Stimulated activated CD4-positive, alpha-beta T cell treated with anti-CD3 and anti-CD28 coated beads, TNF-alpha, amount 100 ng/mL, for 1 hour (primary cell): ENCODE results near the gene MCM8.
A peak's percentile ranks its signal among the peaks of the same experiment; 100 is the strongest.

Source experiments
- DNase-seq, 3 donors: peaks; one replicate each; pipeline ENCODE4 v3.0.0-alpha.2; 2020; ENCODE audit warnings: low read depth in 3 of 3, low spot score in 1 of 3

Gene MCM8

DNA sequence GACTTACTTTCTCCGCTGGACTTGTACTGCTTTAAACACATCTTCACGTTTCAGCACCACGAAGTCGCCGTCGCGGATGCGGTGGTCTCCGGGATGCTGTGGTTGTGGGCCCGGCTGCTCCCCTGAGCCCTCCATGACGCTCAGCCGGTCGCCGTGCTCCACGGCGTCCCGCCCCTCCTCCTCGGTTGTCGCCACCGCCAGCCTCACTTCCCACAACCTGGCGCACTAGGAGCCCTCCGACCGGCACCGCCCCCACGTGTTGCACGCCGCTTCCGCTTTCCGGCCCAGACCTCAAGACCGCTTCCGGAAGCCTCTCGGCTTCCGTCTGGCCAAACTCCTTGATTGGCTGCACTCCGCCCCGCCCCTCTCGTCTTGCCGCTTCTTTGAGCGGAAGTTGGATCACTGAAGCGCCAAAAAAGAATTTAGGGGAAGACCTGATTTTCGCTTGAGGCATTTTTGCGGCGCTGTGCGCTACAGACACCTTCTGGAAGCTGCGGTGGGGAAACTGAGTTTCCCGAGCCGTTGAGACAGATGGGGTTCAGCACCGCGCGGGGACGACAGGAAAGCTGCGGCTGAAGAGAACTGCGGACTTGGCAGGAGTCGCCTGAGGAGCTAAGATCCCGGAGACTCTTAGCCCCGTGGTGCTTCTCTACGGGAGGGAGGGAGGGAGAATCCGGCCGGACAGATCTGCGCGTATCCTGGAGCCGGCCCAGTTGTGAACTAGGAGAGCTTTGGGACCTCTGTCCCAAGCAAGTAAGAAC, at the start of gene MCM8, which contains the start of gene TRMT6:
Gene MCM8, plus strand, starts transcription at position 382 of the 761 bp plus-strand sequence. CDS start 1,364 bp downstream, outside the sequence.
Gene TRMT6, minus strand, starts transcription at position 263 of the 761 bp plus-strand sequence. Its CDS starts 128 bp downstream, at position 135.
- peak; percentile 85 to 90 (median 86) for DNase-seq

GRCh38 chr20:5900908-5901307, 49.5 kb upstream of the MCM8 start:
- no peak for DNase-seq

DNA sequence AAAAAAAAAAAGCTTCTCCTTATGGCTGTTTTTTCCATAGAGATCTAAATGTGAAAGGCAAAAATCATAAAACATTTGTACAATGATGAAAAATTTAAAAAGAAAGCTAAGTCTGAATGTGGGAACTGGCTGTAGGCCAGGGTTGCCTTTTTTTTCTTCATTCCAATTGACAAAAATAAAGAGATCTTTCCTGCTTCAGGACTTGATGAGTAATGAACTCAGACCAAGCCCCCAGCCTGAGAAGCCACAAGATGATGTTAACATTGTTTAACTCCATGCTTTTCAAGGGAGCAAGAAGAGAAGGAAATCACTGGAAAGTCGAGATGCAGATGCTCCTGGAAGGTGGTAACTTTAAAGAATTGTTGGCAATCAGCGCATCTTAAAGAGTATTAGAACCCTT, 41.5 kb upstream of the MCM8 start:
- DNase-seq: no peak

DNA sequence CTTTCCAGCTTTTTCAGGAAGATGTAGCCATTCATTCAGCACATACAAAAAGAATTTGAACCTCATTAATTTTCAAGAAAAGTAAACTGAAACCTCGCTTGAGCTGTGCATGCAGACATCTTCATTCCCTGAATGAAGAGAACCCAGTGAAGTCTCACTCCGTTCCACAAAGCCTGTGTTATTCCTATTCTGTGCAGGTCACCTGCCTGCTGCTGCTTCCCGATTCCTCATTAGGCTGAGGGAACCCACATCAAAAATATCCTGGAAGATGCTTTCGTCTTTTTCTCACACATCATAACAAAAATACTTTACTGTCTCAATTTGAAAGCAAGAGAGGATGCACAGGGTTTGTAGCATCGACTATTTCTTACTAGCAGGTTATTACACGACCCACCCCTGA, 40.3 kb upstream of the MCM8 start:
- no peak for DNase-seq

DNA sequence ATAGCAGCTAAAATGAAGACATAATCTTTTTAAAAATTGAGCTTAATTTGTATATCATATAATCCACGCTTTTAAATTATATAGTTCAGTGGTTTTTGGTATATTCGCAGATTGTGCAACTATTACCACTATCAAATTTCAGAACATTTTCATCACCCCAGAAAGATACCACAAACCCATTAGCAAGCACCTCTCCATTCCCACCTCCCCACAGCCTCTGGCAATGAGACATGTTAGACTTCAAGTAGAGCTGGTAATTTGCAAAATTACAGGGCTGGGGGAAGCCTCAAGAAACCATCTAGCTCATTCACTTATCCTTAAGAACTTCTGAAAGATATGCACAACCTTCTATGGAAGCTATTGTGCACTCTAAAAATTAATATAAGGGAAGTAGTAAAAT, 37.3 kb upstream of the MCM8 start:
- no peak for DNase-seq

GRCh38 chr20:5914859-5915258, 35.6 kb upstream of the MCM8 start:
- no peak for DNase-seq

- DNase-seq: no peak
Measured at GRCh38 chr20:5918856-5919625, 31.4 kb upstream of the MCM8 start.

DNA sequence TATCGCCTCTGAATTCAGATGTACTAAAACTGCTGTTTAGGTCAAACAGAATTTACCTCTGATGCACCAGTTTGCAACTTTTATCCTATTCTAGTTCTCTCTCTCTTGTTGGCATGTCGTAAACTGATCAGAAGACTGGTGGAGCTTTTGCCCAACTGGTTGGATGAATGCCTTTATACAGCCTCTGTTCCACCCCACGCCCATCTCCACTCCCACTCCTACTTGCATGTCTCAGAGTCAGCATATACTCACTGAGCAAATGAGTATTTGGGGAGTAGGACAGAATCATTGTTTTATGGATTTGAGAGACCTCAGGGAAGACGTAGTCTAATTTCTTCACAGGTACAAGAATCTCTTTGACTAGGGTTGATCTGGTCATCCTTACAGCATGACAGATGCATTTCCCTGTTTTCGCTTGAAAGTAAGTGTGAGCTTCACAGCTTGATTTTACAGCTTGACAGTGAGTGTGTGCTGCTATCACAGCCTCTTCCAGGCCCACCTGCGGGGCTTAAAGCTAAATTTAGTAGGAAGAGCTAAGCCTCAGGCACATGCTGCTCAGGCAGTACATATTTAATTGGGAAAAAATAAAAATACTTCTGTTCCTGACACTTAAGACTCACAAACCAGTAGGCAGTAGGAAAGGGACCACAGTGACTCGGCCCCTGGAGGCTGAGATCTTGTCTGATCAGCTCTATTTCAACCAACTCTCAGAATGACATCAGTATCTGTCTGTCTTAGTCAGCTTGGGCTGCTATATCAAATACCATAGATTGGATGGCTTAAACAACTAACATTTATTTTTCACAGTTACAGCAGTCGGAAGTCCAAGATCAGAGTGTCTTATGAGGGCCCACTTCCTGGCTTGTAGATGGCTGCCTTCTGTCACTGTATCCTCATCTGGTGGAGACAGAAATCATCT, 30.6 kb upstream of the MCM8 start:
- no peak for DNase-seq

GRCh38 chr20:5920581-5920980, 29.9 kb upstream of the MCM8 start:
- DNase-seq: no peak

- DNase-seq: no peak
Measured at GRCh38 chr20:5923493-5923892, 27.0 kb upstream of the MCM8 start.

DNA sequence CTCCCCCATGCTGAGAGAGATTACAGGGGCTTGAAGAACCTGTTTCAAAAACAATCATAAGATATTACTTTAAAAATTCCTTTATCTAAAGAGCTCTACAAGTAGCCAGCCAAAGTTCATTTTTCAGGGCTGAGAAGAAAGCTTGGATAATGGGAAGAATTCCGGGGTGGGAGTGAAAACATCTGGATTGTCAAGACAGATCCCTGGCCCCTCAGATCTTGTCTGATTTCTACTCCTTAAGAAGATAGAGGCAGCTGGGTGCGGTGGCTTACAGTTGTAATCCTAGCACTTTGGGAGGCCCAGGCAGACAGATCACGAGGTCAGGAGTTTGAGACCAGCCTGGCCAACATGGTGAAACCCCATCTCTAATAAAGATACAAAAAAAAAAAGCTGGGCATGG, 24.9 kb upstream of the MCM8 start:
- DNase-seq: no peak

- no peak for DNase-seq
Measured at GRCh38 chr20:5927749-5928462, 22.5 kb upstream of the MCM8 start.

GRCh38 chr20:5928836-5929715, 21.4 kb upstream of the MCM8 start:
- DNase-seq: no peak

- no peak for DNase-seq
Measured at GRCh38 chr20:5931411-5931810, 19.0 kb upstream of the MCM8 start.

DNA sequence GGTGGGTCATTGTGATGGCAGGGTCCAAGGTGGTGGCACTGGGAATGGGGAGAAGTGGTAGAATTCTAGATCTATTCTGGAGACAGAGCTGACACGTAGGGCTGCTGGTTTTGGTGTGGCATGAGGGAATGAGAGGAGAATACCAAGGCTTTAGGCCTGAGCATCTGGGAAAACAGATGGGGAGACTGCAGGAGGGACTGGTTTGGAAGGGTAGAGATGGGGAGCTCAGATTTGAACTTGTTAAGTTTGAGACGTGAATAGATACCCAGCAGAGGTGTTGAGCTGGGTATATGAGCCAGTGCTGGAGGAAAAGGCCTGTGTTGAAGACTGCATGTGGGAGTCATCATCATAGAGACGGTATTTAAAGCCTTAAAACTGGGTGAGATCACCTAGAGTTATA, 17.7 kb upstream of the MCM8 start:
- no peak for DNase-seq

DNA sequence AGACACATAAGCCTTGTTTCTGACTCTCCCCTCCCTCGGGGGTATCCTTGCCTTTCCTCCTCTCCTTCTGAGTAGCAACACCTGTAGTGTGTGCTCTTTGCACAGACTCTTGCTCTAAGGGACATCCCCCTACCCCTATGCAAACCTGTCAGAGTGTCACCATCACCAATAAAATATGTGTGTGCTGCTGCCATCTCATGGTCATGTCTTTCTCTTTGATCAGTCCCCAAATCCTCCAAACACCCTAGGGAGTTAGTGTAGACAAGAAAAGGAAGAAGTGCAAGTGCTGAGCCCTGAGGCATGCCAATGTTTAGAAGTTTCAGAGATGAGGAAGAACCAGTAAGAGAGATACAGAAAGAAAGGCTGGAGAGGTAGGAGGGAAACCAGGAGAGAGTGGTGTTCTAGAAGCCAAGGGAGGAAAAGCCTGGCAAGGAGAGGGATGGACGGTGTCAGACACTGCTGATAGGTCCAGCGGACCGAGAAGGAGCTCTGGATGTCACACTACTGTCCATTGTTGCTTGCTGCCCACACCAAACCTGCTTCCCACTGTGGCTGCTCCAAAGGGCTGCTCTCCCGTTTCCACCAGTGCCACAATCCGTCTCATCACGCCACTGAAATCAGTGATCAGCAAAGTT, 16.5 kb upstream of the MCM8 start:
- no peak for DNase-seq

- no peak for DNase-seq
Measured at GRCh38 chr20:5935384-5935783, 15.1 kb upstream of the MCM8 start.

- no peak for DNase-seq
Measured at GRCh38 chr20:5936238-5936637, 14.2 kb upstream of the MCM8 start.

- DNase-seq: no peak
Measured at GRCh38 chr20:5938456-5939029, 11.9 kb upstream of the MCM8 start.
